HG03175 (cell line): ENCODE results near the gene NGFR.

Experiments
- ATAC-seq: cut with Tn5 transposase; IDR thresholded peaks from one replicate; pipeline ENCODE4 v1.9.1; 2021; ENCODE audit warnings: mild to moderate bottlenecking, moderate library complexity; ENCODE audit not compliant: unreplicated experiment

The NGFR gene

DNA sequence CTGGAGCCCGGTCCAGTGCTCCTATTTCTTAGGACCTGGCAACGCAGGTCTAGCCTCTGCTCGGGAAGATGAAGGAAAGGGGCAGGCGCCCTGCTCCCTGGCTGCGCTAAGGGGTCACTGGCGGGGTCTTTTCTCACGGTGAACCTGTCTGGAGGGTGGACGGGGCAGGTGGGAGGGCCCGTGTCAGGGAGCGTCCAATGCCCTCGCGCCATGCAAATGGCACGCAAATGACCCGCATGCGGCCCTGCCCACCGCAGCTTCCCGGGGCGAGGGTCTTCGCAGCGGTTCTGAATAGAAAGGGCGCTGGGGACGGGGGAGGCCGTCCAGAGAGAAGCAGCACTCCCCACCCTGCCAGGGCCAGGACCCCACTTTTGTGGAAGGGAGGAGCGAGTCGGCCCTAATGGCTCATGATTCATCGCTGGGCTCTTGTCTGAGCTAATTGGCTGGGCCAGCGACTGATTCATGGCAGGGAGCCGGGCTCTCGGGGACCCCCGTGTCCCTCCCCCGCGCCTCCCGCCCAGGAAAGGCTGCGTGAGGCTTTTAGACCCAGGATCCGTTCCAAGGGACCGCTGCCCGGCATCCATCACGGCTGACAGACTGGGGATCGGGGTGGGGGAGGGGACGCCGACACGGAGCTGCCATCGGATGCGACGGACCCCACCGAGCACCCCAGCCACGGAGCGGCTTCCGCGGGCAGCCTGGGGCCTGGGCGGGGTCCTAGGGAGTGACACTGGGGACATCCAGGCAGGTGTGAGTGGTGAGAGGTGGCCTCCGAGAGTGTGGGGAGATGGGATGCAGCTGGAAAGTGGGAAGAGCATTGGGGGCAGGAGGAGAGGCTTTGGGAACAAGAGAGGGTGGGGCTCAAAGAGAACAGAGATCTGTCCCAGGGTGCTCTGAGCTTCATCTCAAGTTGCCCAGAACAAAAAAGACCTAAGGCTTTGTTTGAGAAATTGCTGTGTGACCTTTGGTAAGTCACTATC lies 25.0 kb upstream of the NGFR start:
- ATAC-seq = no peak

DNA sequence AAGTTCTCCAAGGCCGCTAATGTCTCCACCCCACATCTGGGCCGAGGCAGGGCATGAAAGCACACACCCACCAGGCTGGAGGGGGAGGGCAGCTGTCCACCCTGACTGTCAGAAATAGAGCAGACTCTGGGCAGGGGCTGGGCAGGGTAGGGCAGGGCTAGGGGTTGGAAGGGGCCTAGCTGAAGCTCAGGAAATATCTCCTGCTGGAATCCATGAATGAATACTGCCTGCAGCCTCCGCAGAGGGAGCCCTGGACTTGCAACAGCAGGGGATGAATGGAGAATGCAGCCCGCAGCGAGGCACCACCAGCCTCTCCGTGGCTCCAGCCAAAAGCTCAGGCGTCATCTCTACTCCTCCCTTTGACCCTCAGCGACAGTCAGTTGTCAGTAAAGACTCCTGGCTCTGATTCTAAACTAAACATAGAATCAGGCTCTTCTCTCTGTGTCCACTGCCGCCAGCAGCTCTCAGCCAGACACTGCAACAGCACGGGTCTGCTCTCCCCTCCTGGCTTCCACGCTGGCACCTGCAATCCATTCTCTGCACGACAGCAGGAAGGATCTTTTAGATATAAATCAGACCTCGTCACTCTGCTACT lies 23.9 kb upstream of the NGFR start:
- no peak for ATAC-seq

DNA sequence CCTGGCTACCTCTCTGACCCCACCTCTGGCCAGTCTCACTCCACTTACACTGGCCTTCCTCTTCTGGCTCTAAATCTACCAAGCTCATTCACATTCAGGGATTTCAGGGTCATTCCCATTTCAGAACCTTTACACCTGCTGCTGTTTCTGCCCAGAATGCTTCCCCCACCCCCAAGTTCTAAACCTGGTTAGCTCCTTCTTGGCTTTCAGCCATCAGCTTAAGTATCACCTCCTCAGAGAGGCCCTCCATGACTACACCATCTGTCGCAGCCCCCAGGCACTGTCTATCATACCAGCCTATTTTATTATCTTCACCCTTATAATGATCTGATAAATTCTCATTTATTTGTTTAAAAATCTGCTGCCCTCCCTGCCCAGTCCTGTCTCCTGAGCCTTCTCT lies 23.3 kb upstream of the NGFR start:
- ATAC-seq = no peak

DNA sequence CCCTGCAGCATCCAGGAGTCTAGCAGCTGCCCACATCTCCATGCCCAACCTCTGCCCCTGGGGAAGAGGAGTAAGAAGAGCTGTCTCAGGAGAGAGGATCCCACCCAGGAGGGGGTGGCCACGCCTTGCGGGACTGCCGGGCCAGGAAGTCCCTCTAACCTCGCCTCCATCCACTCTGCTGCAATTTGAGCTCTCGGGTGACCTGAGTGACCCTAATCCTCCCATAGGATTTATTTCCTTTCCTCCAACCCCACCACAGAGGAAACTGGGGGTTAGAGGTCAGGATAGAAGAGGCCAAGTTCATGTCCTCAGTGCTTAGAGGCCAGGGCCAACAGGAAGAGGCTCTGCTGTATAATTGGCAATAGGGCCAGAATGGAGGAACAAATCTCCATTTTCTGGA lies 22.6 kb upstream of the NGFR start:
- no peak for ATAC-seq

DNA sequence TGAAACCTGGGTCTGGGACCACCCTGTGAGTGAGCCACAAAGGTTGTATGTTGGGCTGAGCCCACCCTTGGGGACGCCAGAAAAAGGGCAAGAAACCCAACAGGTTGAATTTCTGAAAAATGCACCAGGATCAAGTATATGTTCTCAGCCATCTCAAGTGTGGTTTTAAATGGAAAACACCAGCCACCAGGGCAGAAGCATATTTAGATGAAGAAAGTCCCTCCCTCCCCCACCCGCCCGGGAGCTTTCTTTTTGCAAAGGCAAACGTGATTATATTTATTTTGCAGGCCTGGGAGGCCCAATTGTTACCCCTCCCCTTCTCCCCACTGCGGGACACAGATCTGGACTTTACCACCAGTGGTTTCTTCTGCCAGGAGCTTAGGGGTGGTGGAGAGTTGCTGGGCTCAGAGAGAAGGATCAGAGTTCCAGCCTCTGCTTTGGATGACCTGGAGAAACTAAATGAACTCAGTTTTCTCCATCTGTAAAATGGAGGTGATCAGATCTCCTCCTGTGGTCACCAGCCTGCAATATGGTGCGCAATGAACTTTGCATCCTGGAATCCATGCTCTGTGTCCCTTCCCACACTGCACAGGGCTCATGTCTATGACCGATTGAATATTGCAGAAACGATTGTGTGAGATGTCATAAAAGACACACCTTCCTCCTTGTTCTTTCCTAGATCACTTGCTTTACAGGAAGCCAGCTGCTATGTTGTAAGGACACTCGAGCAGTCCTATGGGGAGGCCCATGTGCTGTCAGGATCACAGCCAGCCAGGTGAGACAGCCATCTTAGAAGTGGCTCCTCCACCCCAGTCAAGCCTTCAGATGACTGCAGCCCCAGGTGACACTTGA lies 21.0 kb upstream of the NGFR start:
- no peak for ATAC-seq

DNA sequence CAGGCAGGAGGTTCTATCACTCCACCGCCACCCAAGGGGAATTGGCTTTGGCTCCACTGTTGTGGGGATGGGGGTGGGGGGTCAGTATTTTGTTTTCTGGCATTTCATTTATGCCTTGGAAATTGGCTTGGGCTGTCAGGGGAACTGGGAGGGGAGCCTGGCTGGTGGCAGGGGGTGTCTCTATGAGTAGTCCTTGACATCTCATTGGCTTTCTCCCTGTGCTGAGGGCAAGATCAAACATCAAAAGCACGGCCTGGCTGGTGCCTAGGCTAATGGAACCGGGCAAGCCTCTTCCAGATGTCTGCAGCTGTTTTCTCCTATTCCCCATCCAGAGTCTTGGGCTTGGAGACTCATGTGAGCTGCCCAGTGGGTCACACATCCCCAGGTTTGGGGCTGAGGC lies 17.4 kb upstream of the NGFR start:
- ATAC-seq = no peak

DNA sequence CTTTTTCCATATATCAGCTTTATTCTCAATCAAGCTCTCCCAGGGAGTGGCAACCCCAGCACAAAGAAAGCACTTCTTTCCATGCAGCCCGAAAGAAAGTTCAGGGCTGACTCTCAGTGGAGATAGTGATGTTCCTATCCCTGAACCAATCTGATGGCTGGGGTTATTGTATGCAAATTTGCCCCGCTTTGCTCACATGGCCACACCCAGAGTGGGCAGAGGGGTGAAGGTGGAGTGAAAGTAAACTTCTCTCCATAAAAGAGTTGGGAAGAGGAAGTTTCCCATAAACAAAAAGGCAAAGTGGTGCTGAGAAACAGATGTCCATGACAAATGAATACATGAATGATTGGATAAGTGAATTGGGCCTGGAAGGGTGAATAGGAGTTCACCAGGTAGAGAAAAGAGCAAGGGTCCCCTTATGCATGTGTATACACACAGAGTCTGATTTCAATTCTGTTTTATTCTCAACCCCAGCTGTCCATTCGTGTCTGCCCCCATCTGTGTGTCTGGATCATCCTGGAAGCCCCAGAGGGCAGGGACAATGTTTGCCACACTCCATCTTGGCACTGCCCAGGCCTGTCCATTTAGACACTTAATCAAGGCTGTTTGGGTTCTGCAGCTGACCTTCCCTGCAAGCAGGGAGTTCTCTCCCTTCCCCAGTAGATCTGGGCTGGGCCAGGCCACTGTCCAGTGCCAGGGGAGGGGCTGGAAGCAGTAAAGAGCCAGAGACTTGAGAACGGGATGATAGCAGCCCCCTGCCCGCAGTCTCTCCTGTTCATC lies 14.1 kb upstream of the NGFR start:
- no peak for ATAC-seq

DNA sequence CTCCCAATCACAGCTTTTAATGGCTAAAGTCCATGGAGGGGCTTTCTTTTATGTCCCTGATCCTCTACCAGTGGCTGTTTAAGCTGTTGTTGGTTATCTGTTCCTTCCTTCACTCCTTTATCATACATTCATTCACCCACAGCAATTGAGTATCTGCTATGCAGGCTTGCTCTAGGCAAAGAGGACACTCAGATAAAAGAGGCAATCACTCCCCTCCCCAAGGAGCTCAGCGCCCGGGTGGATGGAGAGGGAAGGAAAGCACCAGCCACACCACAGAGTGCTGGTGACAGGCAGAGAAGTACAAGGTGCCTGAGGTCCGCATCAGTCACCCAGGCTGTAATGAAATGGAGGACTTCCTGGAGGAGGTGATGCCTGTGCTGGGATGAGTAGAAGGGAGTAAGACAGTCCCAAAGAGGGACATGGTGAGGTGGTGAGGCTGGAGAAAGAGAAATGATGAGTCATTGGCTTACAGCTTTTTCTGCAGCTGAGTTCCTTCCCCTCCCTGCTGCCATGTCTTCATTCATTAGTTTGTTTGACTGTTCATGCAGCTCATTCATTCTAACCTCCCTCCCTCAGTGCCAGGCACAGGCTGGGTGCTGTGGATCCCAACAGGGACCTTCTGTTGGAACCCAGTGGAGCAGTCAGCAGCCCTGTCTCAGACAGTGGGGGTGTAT lies 12.8 kb upstream of the NGFR start:
- no peak for ATAC-seq

DNA sequence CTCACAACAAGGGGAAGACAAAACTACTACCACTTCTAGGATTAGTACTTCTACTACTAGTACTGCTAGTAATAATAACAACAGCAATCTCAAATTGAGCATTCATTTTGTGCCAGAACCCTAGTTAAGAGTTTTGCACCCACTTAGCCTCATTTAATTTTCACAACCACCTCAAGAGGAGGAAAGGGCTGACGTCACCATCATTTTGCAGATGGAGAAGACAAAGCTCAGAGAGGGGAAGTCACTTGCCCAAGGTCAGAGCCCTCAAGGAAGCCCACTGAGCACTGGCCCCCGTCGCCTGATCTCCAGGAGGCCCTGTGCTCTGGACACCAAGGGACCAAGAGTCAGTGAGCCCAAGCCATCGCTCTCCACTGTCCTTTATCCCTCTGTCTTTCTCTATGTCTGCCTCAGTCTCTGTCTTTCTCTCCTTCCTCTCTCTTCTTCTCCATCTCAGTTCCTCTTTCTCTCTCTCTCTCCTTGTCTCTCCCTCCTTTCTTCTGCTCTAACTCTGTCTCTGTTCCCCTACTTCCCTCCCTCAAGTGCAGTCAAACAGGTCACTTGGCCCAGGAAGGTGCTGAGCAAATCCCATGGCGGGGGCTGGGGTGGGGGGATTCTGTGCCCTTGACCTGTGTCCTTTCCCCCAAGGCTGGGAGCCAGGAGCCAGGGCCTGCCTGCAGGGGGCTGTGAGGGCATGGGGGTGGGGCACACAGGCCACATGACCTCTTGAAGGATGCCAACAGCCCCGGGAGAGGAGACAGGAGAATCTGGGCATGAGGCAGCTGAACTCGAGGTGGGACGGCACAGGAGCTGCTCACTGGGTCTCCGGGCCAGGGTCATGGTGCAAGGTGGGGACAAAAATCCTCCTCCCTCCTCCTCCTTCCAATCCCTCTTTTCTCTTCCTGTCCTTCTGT lies 11.2 kb upstream of the NGFR start:
- no peak for ATAC-seq

DNA sequence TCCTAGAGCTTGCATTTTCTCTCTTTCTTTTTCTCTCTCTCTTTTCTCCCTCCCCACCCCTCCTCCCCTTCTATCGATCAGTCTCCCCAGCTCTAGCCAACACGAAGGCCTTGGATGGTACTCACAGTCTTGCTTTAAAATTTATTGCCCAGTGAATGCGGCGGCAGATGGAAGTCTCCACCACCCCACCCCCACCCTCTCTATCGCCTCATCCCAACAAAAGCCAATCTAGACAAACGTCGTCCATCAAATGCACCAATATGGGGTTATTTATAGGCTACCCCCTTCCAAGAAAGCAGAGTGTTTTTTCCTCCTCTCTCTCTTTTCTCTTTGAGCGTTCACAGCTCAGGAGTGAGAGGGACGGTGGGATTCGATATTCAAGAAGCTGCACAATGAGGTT lies 10.5 kb upstream of the NGFR start:
- no peak for ATAC-seq

DNA sequence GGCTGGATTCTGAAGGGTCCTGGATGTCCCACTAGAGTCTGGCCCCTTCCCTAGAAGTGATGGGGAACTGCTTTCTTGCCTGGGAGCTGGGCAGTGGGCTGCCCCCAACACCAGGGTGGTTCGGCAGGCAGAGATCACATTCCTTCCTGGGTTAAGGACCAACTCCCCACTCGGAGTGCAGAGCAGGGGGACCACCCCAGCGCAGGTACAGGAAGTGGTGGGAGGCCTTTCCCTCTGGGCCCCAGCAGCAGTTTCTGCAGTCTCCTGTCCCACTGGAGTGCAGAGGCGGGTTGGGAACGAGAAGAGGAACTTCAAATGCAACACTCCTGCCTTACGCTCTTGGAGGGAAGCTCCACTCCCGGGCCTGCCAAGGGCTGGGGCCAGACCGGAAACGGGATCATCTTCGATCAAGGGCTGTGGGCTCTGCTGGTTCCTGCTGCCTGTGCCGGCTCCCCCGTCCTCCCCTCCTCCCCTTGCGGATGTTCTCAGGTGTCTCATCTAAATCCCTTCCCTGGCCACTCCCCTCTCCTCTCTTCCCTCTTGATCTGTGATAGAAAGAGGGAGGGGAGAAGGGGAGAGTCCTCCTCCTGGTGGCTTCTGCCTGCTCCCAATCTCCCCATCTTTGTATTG lies 9.0 kb upstream of the NGFR start:
- no peak for ATAC-seq

DNA sequence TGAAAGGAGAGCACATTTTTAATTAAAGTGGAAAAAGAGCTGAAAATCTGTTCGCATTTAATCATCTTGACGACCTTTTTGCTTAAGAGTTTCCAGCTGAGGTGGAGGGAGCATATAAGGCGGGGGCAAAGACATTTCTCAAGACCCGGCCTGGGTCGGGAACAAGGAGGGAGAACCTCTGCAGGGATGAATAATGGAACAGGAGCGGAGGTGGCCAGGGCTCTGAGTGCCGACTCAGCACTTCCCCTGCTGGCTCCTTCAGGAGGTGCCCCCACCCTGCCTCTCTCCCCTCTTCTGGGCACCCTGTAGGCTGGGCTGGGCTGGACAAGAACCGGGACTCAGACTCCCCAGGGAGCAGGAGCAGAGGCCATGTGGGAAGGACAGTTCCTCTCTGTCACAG lies 7.9 kb upstream of the NGFR start:
- no peak for ATAC-seq

DNA sequence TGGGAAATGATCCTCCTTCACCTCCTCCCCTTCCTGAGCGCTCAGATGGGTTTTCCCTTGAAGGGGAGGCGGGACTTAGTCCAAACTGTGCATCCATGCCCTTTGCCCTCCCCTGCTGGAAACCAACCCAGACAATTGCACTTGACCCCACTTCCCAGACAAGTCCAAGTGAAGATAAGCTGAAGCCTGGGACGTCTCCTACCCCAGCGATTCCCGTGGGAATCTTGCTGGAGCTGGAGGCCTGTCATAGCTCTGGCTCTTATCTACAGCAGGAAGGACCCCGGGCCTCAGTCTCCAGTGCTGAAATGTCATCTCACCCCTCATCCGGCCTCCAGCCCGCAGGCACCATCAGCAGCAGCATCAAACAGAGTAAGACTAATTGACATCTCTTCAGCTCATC lies 6.5 kb upstream of the NGFR start:
- no peak for ATAC-seq

DNA sequence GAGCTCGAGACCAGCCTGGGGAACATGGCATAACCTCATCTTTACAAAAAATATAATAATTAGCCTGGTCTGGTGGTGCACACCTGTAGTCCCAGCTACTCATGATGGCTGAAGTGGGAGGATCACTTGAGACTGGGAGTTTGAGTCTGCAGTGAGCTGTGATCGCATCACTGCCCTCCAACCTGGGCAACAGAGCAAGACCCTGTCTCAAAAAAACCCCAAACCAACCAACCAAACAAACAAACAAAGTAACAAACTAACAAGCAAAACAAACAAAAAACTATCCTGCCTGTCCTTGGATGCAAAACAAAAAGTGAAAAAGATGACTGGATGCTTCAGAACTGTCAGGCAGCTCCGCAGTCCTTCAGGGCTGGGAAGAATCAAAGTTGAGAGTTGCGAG lies 5.7 kb upstream of the NGFR start:
- ATAC-seq = no peak

DNA sequence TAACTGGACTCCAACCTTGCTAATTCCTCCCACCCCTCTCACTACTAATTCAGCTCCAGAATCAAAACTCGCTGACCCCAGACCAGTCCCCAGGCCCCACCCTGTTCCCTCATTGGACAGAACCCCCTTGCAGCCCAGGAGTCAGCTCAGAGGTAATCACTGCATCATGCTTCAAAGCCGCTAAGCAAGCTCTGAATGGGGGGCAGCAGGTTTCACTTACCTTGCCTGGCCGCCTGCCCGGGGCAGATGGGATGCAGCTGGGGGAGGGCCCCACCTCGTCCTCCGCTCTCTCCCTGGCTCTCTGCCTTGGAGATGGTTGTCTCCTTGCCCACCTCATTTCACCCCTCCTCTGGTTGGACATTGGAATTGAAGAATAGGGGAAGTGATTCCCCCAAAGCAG lies 4.8 kb upstream of the NGFR start:
- ATAC-seq = no peak

DNA sequence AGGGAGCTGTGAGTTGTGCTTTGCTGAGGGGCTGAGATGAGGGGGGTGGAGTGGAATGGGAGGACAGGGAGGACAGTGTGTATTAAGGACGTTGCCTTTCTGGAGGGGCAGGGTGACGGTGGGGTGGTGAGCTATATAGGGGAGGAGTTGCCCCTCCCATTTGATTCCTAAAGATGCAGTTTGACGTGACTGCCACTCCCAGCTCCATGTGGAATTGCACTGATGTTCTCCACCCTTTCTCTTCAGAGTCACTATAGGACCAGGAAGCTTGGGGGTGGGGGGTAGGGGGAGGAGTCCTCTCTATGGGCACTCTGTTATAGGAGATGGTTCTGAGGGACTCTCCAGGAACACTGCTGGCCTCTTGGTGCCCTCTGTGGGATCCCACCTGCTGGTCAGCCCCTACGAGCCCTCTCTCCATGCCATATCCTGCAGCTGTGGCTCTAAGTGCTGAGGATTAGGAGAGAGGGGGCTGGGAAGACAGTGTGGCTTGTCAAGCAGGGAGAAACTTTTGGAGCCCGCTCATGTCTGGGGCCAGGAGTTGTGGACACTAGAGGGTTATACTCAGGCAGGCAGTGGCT lies 3.8 kb upstream of the NGFR start:
- ATAC-seq = no peak

DNA sequence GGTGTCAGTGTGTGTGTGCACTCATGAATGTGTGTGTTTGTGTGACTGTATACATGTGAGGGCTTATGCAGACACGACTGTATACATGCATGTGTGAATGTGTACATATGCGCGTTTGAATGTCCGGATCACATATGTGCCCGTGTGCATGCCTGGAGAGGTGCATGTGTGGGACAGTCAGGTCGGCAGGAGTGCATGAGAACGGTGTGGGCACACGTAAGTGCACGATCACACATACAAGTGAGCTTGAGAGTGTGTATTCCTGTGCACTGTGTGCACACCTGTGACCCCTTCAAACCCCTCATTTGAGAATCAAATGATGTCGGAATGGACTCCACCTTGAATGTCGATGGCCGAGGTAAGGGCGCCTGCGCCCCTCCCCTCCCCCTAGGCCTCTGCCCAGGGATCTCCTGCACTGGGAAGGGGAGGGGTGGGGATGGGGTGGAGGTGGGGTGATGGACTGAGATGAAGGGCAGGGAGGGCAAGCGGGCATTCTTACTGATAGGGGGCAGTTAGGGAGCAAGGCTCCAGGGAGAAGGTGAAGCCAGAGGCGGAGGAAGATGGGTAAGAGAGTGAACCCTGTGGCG lies 601 bp upstream of the NGFR start:
- no peak for ATAC-seq

DNA sequence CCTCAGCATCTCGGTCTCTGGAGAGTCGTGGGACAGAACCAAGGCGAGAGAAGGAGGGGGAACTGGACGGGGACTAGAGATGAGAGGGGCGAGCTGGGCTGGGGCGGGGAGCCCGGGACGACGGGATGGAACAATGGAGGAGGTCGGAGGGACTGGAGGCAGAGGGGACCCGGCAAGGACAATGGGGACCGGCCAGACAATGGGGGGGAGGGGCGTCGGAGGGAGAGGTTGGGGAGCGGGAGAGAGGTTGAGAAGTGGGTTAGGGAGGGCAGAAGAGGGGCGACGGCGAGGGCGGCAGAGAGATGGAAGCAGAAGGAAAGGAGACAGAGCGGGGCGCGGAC lies 719 bp downstream of the NGFR start:
- no peak for ATAC-seq
